AG04450 (cell line): ENCODE results near the gene HSPA2. TPM values are rescaled to one million over a fixed set of nuclear protein-coding genes. Genes with fewer than 3 reads are reported as not detected.

Experiments used
- CTCF ChIA-PET: fragments of 300-600, 350-600 bp; formaldehyde crosslinking; extraction: SDS; loops from one replicate; lab custom pipeline; 2022; ENCODE audit warnings: antibody characterized with exemption, inconsistent platforms; lab: Charles Lee
- POLR2A ChIA-PET: fragments of 350-600 bp; formaldehyde crosslinking; extraction: SDS; loops from one replicate; lab custom pipeline; 2021; ENCODE audit warnings: antibody characterized with exemption, inconsistent platforms; lab: Yijun Ruan, JAX
- DNase-seq: peaks from one replicate; pipeline ENCODE4 v3.0.0-alpha.2; 2011; ENCODE audit warnings: low read depth, low spot score
- H3K27ac ChIP-seq: one replicate; pipeline ENCODE4 v1.5.1; 2012; ENCODE audit warnings: low read depth, low read length, control low read depth
- H3K27me3 ChIP-seq: one replicate; pipeline ENCODE4 v1.6.0; 2012; ENCODE audit warnings: low read length; ENCODE audit not compliant: control insufficient read depth, insufficient read depth
- H3K4me3 ChIP-seq: 2 replicates; pipeline ENCODE4 v1.5.1; 2011; ENCODE audit warnings: mild to moderate bottlenecking, low read depth, low read length, control low read depth
- H3K9me3 ChIP-seq: 2 replicates; pipeline ENCODE4 v1.5.1; 2012; ENCODE audit warnings: low read length; ENCODE audit not compliant: control insufficient read depth, insufficient read depth
- polyA plus RNA-seq: library from polyadenylated mRNA; depleted of rRNA; stranded (reverse); fragments of >200 nt; gene quantifications from 2 replicates; pipeline ENCODE4 v1.2.3, GENCODE V29; 2011
- TF ChIP-seq, protein P1 (sequence below): IDR thresholded peaks from 2 replicates; pipeline ENCODE4 v1.5.1; 2011; ENCODE audit warnings: low read depth, low read length, control low read depth, inconsistent platforms

Gene HSPA2
- polyA plus RNA-seq, 1 experiment, result 18.2 TPM

DNA sequence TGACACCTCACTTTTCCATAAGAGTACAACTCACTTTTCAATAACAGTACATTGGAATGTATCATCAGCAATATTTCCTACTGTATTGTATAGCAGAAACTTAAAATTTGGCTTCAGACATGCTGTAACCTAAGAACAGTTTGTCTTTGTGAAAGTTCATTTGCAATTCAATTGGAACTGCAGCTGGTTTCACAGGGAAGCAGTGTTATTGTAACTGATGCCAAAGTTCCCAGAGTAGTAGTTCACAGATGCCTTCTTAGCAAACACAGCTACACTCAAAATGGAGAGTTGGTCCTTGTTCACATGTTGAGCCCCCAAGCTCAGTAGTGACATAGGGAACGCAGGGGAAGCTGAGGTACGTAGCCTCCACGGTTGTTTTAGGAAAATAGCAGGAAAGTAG lies 32.6 kb downstream of the HSPA2 start:
- CTCF ChIA-PET, result interaction anchor here (0.8 to 1.5 kb wide), 2 partner anchors 63 to 64 kb away, joined by 4 read pairs; no protein-coding TSS in a partner anchor
- no peak overlapping the region for H3K27ac ChIP-seq
- H3K9me3 ChIP-seq, result no peaks in the 10 kb centered on the region
- TF ChIP-seq, protein P1, sequence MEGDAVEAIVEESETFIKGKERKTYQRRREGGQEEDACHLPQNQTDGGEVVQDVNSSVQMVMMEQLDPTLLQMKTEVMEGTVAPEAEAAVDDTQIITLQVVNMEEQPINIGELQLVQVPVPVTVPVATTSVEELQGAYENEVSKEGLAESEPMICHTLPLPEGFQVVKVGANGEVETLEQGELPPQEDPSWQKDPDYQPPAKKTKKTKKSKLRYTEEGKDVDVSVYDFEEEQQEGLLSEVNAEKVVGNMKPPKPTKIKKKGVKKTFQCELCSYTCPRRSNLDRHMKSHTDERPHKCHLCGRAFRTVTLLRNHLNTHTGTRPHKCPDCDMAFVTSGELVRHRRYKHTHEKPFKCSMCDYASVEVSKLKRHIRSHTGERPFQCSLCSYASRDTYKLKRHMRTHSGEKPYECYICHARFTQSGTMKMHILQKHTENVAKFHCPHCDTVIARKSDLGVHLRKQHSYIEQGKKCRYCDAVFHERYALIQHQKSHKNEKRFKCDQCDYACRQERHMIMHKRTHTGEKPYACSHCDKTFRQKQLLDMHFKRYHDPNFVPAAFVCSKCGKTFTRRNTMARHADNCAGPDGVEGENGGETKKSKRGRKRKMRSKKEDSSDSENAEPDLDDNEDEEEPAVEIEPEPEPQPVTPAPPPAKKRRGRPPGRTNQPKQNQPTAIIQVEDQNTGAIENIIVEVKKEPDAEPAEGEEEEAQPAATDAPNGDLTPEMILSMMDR, result no peak
- H3K4me3 ChIP-seq, result no peak overlapping the region
- no peaks in the 10 kb centered on the region for H3K27me3 ChIP-seq
- peak; percentile 30 for DNase-seq
- POLR2A ChIA-PET, result no interaction called here

DNA sequence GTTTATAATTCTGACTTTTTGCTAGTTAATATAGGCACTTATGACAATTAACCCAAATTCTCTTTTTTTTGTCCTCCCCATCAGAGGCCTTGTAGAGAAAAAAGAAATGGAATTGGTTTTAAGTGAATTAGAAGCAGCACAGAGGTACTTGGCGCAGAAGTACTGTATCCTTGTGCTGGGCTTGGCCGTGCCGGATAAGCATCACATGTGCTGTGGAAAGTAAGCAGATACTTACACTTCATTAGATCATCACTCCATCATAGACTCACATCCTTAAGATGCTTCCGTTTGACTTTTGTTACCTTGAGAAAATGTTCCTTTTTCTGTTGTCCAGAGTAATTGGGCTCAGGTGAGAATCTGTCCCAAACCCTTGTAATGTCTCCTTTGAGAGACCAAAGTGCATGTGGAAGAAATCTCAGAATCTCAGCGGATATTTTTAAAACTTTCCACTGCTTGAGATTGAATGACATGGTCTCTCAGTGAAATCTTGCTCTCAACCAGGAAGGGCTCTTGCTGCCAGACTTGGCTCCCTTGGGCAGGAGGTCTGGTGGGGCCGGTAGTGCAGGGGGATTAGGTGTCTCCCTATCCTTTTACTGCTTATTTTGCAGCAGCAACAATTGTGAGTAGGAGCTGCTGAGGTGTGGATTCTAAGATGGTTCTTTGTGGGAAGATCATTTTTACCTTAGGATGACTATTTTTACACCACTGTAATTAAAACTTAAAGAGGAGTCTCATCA lies 34.0 kb downstream of the HSPA2 start:
- CTCF ChIA-PET, result no interaction called here
- H3K9me3 ChIP-seq, result no peaks in the 10 kb centered on the region
- POLR2A ChIA-PET, result no interaction called here
- TF ChIP-seq, protein P1, result no peak
- no peak overlapping the region for H3K4me3 ChIP-seq
- H3K27ac ChIP-seq, result no peak overlapping the region
- no peaks in the 10 kb centered on the region for H3K27me3 ChIP-seq
- no peak for DNase-seq

DNA sequence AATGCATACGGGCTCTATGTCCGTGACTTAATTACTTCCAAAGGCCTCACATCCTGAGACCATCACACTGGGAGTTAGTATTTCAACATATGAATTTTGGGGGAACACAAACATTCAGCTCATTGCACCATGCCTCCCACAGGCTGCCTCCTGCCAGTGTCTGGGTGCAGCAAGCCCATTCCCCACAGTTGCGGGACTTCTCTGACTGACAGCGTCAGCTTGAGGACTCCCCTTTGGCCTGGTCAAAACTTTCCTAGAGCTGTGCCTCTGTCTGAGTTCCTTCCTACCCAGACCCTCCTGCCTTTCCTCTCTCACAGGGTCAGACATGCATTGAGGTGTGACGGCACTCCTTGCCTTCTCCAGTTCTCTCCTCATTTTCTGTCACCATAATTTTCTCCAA lies 36.7 kb downstream of the HSPA2 start:
- ChIA-PET CTCF (no interaction called here), POLR2A (interaction anchor here (0.8 kb wide), 1 partner anchor 58 kb away, joined by 3 read pairs; no protein-coding TSS in a partner anchor)
- no peak for DNase-seq
- Histone ChIP-seq H3K4me3 (no peak overlapping the region), H3K27me3 (no peaks in the 10 kb centered on the region), H3K9me3 (no peaks in the 10 kb centered on the region), H3K27ac (no peak overlapping the region)
- TF ChIP-seq, protein P1, result no peak

DNA sequence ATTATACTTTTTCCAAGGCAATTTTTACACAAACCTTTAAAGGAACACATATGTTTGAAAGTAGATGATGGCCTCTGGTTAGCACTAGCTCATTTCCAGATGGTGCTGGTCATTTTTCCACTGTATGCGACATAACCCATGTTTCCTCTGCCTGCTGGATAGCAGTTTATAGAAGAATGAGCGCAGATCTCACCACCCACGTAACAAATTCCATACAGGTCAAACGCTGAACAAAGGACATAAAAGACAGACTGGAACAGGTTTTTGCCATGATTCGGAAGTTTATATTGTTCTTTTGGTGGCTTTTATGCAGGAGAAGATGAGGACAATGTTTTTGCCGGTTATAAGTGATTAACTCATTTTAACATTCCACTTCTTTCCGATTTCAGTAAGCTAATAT lies 39.9 kb downstream of the HSPA2 start:
- H3K9me3 ChIP-seq, result no peaks in the 10 kb centered on the region
- no peaks in the 10 kb centered on the region for H3K27me3 ChIP-seq
- ChIA-PET CTCF (no interaction called here), POLR2A (no interaction called here)
- no peak overlapping the region for H3K4me3 ChIP-seq
- TF ChIP-seq, protein P1, result no peak
- no peak for DNase-seq
- H3K27ac ChIP-seq, result no peak overlapping the region

DNA sequence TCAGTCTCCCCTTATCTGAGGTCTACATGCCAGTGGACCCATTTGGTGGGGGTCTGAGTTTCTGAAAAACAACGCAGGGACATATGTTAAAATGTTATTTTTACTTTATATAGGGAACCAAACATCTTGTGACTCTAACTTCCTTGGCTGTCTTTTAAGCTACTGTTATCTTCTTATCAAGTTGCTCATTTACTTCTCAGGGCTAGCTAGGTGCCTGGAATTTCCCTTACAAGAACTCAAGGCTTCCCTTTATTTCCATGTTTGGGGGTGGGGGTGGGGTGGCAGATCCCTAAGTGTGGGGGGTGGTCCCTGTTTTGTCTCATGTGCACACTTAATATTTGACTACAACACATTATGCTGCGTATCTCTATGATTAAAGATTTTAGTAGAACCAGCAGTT lies 40.8 kb downstream of the HSPA2 start:
- TF ChIP-seq, protein P1, result no peak
- H3K4me3 ChIP-seq, result no peak overlapping the region
- no peaks in the 10 kb centered on the region for H3K9me3 ChIP-seq
- POLR2A ChIA-PET, result no interaction called here
- no peaks in the 10 kb centered on the region for H3K27me3 ChIP-seq
- no peak for DNase-seq
- H3K27ac ChIP-seq, result no peak overlapping the region
- CTCF ChIA-PET, result no interaction called here
